HG02885 (cell line): ENCODE measurements around the gene USF1.
"Not testable (repeated sequence)": the region's sequence is repeated elsewhere in the genome, so short reads cannot be mapped to it uniquely, and the experiment has no call there.

Experiments used
- ATAC-seq: cut with Tn5 transposase; IDR thresholded peaks from one replicate; pipeline ENCODE4 v1.9.1; 2021; ENCODE audit warnings: mild to moderate bottlenecking; ENCODE audit not compliant: unreplicated experiment, poor library complexity

USF1 gene

DNA sequence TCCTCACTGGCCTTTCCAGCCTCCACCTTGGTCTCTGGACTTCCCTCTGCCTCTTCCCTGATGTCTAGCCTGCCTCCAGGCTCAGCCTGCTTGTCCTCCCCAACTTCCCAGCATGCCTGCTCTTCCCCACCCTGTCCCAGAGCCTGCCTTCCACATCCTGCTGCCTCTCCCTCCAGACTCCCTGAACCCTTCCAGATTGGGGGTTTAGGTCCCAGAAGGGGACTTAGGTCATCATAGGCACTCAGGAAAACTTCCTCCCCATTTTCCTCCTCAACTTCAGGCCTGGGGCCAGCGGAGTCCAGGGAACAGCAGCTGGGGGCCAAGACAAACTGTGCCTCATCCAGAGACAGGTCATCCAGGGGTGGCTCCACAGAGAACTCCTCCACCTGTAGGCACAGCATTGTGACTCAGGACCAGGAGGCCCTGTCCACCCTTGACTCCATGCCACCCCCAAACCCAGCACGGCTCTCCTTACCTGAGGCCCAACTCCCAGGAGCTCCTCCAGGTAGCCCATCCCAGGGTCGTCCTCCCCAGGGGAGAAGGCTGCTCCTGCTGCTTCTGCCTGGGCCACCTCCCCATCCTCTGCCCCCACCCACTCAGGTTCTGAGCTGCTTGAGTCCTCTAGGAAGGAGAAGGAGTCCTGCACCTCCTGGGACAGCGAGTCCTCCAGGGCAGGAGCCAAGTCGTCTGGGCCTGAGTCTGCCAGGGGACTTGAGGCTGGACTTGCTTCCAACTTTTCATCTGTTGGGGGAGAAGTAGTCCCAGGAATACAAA is 3.4 kb upstream of the USF1 start:
- no peak for ATAC-seq

DNA sequence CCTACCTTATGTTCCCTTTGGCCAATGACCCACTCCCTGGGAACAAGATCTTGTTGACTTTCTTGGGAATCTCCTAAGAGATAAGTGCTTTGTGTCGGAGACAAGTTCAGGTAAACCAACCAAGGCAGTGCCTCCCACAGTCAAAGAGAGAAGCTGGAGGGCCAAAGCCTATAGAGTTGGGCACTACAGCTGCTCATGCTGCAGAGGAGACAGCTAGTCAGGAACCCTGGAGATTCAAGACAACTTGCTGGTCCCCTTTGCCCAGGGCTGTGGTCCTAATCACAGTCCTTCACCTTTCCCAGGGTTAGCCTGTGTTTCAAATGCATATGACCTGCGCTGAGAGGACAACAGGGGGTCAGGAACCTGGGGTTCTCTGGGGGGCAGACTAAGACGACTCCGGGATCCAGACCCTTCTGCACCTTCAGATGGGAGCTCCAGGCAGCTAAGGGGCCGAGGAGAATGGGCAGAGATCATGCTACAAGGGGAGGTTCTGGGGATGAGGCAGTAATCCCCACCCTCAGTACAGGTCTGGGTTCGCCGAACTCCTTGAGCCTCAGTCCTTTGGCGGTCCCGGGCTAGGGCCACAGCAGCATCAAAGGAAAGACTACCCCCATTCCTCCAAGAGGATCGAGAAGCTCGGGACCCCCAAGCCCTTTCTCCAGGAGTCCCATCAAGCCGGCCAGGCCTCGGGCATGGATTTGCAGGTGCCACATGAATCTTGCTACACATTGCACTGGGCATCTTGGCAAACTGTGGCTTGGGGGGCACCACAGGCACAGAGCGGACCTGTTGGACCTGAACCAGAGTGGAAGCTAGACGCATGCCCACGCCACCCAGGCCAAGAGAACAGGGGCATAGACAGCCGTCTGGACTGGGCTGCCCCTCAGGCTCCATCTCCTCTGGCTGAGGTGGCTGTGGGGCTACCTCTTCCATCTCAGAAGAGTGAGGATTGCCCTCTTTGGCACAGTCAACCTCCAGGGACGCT is 2.0 kb upstream of the USF1 start:
- no peak for ATAC-seq

DNA sequence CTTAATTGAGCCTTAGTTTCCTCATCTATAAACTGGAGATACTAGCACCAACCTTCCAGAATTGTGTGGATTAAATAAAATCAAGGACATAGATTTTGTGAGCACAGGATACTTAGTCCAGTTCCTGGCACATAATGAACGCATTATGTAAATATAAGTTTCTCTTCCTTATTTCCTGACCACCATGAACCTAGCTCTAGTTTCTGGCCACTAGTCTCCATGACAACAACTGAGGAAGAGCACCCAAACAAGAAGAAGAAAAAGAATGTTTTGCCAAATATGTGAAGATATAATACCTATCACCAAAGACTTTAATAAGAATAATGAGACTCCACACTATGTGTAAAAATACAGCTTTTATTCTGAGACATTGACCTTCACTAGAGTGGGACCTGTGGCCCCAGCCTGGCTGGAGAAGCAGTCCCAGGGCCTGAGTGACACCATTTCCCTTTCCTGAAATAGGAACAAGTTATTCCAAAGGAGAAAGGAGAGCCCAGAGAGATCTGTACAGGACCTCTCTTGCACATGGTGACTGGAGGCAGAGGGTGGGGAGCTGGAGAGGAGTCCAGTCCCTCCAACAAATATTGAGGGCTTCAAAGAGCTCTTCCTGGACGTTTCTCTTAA is 940 bp upstream of the USF1 start:
- ATAC-seq: peak; percentile 56

DNA sequence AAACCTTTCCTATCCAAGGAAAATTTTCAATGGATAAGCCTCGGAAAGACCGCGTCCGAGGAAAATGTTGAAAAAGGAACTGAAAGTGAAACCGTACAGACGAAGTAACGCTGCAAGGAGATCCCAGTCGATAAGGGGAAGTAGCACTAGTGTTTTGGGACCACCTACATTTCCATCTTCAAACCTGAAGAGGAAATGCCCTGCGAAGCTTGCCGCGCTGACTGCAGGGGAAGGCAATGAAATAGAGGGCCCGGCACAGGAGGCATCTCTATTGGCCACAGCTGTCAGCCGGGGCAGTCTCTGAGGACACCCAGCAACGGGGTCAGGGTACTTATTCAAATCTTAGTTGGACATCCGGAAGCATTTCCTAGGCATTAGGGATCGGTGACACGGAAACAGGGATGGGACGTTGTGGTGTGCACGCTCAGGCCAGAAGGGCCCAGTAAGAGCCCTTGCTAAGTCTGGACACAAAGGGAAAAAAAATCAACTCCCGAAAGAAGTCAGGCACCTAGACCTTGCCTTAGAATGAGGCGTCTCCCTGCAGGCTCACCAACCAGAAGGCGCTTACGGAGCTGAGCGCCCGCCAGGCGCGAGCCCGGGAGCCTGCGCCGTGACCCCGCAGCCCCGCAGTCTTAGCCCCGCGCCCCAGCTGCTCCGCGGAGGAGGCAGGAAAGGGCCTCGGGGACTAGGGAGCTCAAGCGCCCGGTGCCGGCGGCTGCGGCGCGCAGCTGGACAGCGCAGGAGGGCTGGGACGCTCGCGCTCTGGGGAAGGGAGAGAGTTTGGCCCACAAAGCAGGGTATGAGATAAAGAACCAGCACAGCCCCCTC is 655 bp downstream of the USF1 start:
- ATAC-seq: peak; percentile 34

DNA sequence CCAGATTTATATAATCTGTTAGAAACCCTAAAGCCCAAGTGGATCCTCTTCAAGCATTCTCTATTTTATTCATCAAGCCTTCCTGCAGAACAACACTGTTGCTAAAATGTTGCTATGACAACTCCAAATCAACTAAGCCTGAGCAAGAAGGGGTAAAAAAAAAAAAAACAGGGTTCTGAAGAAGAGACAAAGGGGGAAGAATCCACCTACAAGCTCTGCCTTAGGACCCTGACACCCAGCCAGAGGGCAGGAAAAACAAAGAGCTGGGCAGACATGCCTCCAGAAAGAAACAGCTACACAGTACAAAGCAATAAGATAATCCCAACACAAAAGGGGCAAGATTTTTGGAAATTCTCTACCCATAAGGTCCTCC is 1.3 kb downstream of the USF1 start:
- no peak for ATAC-seq

DNA sequence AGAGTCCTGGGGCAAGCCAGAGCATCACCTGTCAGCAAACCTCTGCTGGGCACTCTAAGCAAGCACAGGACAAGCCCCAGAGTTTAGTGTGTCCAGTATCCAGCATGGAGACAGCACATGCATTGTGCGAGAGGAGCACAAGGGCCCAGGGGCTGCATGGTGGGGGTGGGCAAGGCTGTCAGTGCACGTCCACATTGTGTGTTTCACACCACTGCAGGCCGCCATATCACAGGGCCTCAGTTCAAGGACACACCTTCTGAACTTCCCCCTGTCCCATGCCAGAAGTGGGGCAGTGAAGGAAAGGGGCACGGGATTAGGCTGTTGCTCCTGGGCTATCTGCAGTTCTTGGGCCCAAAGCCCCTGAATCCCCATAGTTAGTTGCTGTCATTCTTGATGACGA is 6.2 kb downstream of the USF1 start:
- ATAC-seq: no peak

DNA sequence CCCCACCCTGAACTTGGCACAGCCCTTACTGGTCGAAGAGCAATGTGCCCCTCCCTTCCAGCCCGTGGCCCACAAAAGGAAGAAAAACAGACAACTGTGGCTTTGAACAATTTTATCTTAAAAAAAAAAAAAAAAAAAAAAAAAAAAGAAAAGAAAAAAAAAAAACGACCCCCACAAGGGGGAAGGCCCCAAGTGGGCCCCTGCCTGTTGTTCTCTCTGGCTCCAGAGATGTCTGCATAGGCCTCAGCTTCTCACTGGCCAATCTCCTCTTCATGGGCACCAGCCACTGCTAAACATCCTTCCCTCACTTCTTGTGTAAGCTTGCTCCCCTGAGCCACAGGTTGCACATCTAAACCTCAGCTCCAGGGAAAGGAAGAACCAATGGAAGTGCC is 6.6 kb downstream of the USF1 start:
- no peak for ATAC-seq

DNA sequence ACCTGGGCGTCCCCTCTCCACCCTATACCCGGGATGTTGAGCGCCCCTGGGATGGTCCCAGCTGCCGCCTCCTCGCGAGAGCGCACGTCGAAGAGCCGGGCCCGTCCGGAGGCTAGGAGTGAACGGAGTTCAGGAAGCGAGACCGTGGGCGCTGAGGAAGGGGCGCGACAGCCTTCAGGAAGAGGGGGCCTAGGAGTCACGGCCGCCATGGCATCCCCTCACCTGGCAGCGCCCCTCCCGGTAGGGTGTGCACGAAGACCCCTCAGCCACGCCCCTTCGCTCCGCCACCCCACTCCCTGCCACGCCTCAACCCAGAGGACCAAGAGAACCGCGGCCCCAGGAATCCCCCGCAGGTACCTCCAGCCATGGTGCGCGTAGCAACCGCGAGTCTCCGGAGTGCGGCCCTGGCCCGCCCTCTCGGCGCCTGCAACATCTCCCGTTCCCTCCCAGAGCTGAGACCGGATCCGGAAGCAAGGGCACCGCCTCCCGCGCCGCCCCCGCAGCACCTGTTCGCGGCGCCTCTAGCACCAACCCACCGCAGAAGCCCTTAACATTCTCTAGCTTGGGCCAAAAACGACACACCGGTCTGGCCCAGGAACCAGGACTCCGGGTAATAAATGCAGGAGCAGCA is 7.1 kb downstream of the USF1 start, which contains the start of gene TSTD1:
Gene TSTD1, minus strand, starts transcription at position 442 of the 631 bp plus-strand sequence. Its CDS starts 75 bp downstream, at position 367.
- peak; percentile 89 for ATAC-seq

DNA sequence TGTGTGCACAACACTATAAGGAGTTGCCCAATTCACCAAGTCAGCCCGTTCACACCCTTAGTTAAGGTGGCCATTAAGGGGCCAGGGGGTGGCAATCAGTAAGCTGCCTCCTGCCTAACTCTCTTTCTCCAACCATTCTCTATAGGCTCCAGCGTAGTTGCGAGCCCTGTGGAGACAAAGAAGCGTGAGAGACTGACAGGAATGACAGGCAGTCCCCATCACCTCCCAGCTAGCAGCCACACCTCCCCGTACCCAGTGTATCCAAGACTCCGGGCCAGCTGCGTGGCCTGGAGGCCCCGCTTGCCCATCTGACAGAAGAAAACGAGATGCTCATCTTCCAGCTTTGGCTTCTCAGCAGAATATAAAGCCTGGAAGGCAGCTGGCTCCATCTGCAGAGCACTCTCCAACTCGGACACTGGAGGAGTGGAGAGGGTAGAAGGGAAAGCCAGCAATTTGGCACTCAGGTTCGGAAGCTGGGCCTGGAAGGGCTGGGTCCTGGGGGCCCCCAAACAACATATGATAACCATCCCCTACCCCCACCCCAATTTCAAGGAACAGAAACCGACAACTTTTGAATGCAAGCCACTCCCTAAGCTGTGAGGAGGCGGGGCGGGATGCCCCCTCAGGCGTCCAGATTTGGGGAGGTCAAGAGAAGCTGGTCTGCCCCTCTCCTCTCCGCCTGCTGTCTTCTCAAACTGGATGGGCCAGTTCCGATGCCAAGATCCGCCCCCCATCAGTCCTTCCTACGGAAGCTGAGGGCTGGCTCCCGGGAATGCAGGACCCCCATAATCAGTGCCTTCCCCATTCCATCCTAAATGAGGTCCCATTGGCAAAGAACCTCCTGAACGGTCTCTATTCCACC is 7.9 kb downstream of the USF1 start:
- ATAC-seq: no peak

DNA sequence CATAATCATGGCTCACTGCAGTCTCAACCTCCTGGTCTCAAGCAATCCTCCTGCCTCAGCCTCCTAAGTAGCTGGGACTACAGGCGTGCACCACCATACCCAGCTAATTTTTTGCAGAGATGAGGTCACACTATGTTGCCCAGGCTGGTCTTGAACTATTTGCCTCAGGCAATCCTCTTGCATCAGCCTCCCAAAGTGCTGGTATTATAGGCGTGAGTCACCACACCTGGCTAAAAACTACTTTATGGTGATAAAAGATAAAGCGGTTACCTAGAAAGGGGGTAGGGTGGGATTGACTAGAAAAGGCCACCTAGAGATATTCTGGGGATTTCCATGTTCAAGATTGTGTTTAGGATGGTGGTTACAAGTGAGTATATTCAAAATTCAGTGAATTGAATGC is 12.0 kb downstream of the USF1 start:
- no peak for ATAC-seq

DNA sequence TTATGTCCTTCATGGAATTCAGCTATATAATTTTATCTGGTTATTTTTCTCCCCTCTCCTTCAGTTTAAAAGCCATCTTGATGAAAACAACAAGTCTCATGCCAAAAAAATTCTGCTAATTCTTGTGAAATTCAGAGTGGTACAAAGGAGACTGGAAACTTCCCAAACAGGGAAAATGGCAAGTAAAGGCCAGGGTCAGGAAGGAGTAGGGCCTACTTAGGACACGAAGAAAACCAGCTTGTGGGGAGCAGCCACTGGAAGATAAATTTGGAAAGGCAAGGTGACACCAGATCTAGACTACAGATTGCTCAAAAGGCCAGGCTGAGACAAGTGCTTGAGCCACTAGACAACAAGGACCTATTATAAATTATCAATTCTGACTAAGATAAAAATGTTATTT is 13.4 kb downstream of the USF1 start:
- no peak for ATAC-seq

DNA sequence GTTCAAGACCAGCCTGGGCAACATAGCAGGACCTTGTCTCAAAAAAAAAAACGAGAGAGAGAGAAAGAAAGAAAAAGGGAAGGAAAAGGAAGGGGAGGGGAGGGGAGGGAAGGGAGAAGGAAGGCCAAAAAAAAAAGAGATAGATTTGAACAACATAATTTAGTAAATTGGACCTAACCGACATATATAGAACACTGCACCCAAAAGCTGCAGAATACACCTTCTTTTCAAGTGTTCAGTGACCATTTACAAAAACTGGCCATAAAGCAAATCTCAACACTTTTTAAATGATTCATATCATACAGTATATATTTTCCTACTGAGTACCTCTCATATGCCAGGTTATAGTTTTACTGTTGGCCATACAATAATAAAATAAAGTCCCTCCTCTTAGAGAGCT is 13.9 kb downstream of the USF1 start:
- no peak for ATAC-seq

DNA sequence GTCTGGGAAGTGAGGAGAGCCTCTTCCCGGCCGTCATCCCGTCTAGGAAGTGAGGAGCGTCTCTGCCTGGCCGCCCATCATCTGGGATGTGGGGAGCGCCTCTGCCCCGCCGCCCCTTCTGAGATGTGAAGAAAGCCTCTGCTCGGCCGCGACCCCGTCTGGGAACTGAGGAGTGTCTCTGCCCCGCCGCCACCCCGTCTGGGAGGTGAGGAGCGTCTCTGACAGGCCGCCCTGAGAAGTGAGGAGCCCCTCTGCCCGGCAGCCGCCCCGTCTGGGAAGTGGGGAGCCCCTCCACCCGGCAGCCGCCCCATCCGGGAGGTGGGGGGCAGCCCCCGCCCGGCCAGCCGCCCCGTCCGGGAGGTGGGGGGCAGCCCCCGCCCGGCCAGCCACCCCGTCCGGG is 16.3 kb downstream of the USF1 start:
- ATAC-seq: not testable (repeated sequence)

DNA sequence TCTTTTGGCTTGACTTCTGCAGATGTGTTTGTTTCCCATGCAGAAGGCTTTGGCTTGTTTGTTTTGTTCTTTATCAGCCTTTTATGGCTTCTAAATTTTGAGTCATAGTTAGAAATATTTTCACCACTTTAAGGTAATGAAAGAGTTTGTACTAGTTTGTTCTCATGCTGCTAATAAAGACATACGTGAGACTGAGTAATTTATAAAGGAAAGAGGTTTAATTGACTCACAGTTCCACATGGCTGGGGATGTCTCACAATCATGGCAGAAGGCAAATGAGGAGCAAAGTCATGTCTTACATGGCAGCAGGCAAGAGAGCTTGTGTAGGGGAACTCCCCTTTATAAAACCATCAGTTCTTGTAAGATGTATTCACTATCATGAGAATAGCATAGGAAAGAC is 18.8 kb downstream of the USF1 start:
- ATAC-seq: not testable (repeated sequence)

DNA sequence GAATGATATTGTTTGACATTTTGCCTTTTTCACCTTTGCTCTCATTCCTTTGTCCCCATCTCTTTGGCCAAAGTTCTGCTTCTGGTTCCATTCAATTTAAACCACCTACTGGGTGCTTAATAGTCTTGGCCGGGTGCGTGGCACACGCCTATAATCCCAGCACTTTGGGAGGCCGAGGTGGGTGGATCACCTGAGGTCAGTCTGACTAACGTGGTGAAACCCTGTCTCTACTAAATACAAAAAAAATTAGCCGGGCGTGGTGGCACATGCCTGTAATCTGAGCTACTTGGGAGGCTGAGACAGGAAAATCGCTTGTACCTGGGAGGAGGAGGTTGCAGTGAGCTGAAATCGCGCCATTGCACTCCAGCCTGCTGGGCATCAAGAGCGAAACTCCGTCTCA is 23.3 kb downstream of the USF1 start:
- not testable (repeated sequence) for ATAC-seq

DNA sequence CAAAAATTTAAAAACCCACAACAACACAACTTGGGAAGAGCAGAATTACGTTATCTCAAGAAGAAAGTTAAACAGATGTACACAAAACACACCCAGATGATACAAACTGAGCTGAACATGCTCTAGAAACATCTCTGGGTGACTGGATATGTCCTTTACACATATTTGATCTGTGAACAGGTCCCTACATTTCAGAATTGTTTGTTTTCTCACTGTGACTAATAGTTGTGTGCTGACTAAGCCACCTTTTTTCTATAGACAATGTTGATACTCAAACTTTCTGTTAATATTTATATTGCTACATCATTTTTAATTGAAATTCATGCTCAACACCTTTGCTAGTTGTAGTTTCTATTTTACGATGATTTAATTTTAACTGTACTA is 23.8 kb downstream of the USF1 start:
- ATAC-seq: no peak

DNA sequence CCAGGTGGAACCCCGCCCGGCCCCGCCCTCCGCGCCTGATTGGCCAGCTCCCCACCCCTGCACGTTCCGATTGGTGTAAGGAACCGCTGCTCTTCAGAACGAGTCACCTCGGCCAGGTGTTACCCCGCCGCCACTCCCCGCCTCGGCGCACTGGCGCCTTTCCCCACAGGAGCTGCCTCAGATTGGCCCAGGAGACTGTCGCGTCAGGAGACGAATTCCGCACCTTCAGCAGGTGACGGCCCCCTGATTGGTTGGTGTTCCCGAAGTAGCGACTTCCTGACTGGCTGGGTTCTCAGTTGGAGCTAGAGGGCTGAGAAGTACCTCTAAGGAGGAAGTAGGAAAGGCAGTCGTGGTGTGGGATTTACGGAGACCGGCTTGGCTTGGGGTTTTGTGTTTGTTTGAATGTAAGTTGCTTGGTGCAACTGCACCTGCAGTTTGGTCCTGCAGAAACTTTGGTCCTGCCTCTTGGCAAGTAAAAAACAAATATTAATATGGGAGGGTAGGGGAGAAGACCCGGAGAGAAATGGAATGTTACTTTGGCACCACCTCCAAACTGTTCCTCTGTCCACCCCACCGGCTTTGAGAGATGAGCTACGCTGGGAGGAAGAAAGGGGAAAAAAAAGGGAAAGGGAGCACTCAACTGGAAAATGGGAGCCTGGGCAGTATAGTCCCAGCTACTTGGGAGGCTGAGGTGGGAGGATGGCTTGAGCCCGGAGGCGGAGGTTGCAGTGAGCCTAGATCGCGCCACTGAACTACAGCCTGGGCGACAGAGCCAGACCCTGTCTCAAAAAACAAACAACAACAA is 24.4 kb downstream of the USF1 start:
- peak; percentile 90 for ATAC-seq
